GM23338 (cell line): ENCODE data around the gene FNIP2. TPM values are rescaled to one million over a fixed set of nuclear protein-coding genes. Genes with fewer than 3 reads are reported as not detected.

Experiments
- ATAC-seq: fragments of 200-7000 bp; cut with Tn5 transposase; 3 replicates; pipeline ENCODE4 v1.9.1; 2020
- DNase-seq: peaks from one replicate; pipeline ENCODE4 v3.0.0-alpha.2; 2015; ENCODE audit warnings: low spot score
- H2AFZ ChIP-seq: fragments of 200-600 bp; sonication (generic); 2 replicates; pipeline ENCODE4 v1.8.0; 2016; ENCODE audit warnings: antibody characterized with exemption, mild to moderate bottlenecking, moderate library complexity
- H3F3A ChIP-seq: fragments of 200-600 bp; sonication (generic); replicated peaks from 2 replicates; pipeline ENCODE4 v1.8.0; 2017; ENCODE audit warnings: antibody characterized with exemption, mixed run types, low read depth
- H3K27ac ChIP-seq: fragments of 200-600 bp; sonication (generic); 2 replicates; pipeline ENCODE4 v1.6.1; 2016; ENCODE audit warnings: low read depth
- H3K27me3 ChIP-seq: fragments of 200-600 bp; sonication (generic); 2 replicates; pipeline ENCODE4 v1.8.0; 2016; ENCODE audit warnings: mild to moderate bottlenecking, mixed run types, moderate library complexity; ENCODE audit not compliant: insufficient read depth
- H3K36me3 ChIP-seq: fragments of 200-600 bp; sonication (generic); 2 replicates; pipeline ENCODE4 v1.8.0; 2016; ENCODE audit warnings: mild to moderate bottlenecking; ENCODE audit not compliant: insufficient read depth
- H3K4me1 ChIP-seq: fragments of 200-600 bp; sonication (generic); 2 replicates; pipeline ENCODE4 v1.8.0; 2016; ENCODE audit warnings: mild to moderate bottlenecking, moderate library complexity; ENCODE audit not compliant: insufficient read depth
- H3K4me2 ChIP-seq: fragments of 200-600 bp; sonication (generic); 2 replicates; pipeline ENCODE4 v1.7.1; 2017; ENCODE audit warnings: mixed run types
- H3K4me3 ChIP-seq: fragments of 200-600 bp; sonication (generic); 2 replicates; pipeline ENCODE4 v1.6.1; 2016; ENCODE audit warnings: mixed run types
- H3K79me2 ChIP-seq: fragments of 200-600 bp; sonication (generic); replicated peaks from 2 replicates; pipeline ENCODE4 v1.8.0; 2017; ENCODE audit warnings: mild to moderate bottlenecking; ENCODE audit not compliant: insufficient read depth
- H3K9me2 ChIP-seq: fragments of 200-600 bp; sonication (generic); 2 replicates; pipeline ENCODE4 v1.8.0; 2017; ENCODE audit not compliant: insufficient read depth
- H4K20me1 ChIP-seq: fragments of 200-600 bp; sonication (generic); replicated peaks from 2 replicates; pipeline ENCODE4 v1.8.0; 2017; ENCODE audit warnings: mild to moderate bottlenecking; ENCODE audit not compliant: insufficient read depth
- H3K27ac Mint-ChIP-seq: 2 replicates; pipeline ENCODE4 v1.8.0; 2020; ENCODE audit warnings: inconsistent platforms, mild to moderate bottlenecking, moderate library complexity, mixed read lengths
- H3K27me3 Mint-ChIP-seq: 3 replicates; pipeline ENCODE4 v1.8.0; 2022; ENCODE audit warnings: low read depth, mild to moderate bottlenecking, moderate library complexity, mixed read lengths, inconsistent platforms; ENCODE audit not compliant: insufficient read depth, poor library complexity
- H3K36me3 Mint-ChIP-seq: 3 replicates; pipeline ENCODE4 v1.8.0; 2021; ENCODE audit warnings: low read depth, mild to moderate bottlenecking, inconsistent platforms, moderate library complexity, mixed read lengths
- H3K4me1 Mint-ChIP-seq: 3 replicates; pipeline ENCODE4 v1.8.0; 2020; ENCODE audit warnings: mild to moderate bottlenecking, inconsistent platforms, mixed read lengths
- H3K4me3 Mint-ChIP-seq: 3 replicates; pipeline ENCODE4 v1.8.0; 2021; ENCODE audit warnings: moderate library complexity, mild to moderate bottlenecking, inconsistent platforms, mixed read lengths
- H3K9me3 Mint-ChIP-seq: 3 replicates; pipeline ENCODE4 v1.8.0; 2020; ENCODE audit warnings: moderate library complexity, mild to moderate bottlenecking, inconsistent platforms, mixed read lengths
- CREB1 ChIP-seq: fragments of 250-450 bp; sonication (Bioruptor Pico); IDR thresholded peaks from 2 replicates; pipeline ENCODE4 v1.5.0; 2020; ENCODE audit warnings: low read depth, mild to moderate bottlenecking, moderate library complexity
- CTCF ChIP-seq, 2 experiments: fragments of 200-600 bp in 1 of 2; sonication (generic) in 1 of 2; conservative IDR thresholded peaks; 2 replicates each; pipeline versions ENCODE4 v1.5.1 to v1.6.1; 2016 to 2017; ENCODE audit warnings: antibody characterized with exemption in 2 of 2, low read depth in 2 of 2, mild to moderate bottlenecking in 2 of 2, moderate library complexity in 1 of 2
- ETS1 ChIP-seq: IDR thresholded peaks from 2 replicates; pipeline ENCODE4 v1.6.1; 2016; ENCODE audit warnings: antibody characterized with exemption
- EZH2 ChIP-seq: fragments of 200-600 bp; sonication (generic); IDR thresholded peaks from one replicate; pipeline ENCODE4 v1.8.0; 2017; ENCODE audit warnings: antibody characterized with exemption, mild to moderate bottlenecking, low read depth; ENCODE audit not compliant: unreplicated experiment
- EZH2phosphoT487 ChIP-seq: fragments of 200-600 bp; sonication (generic); IDR thresholded peaks from one replicate; pipeline ENCODE4 v1.8.1; 2018; ENCODE audit warnings: antibody characterized with exemption; ENCODE audit not compliant: unreplicated experiment
- JUNB ChIP-seq: IDR thresholded peaks from one replicate; pipeline ENCODE4 v1.6.1; 2016; ENCODE audit warnings: antibody characterized with exemption; ENCODE audit not compliant: unreplicated experiment
- NANOG ChIP-seq: IDR thresholded peaks from 2 replicates; pipeline ENCODE4 v1.6.1; 2016; ENCODE audit warnings: antibody characterized with exemption, borderline replicate concordance
- POLR2AphosphoS5 ChIP-seq: IDR thresholded peaks from 2 replicates; pipeline ENCODE4 v1.6.1; 2016; ENCODE audit warnings: antibody characterized with exemption, low read depth
- REST ChIP-seq: IDR thresholded peaks from one replicate; pipeline ENCODE4 v1.6.1; 2018; ENCODE audit warnings: antibody characterized with exemption; ENCODE audit not compliant: unreplicated experiment
- STAT1 ChIP-seq: IDR thresholded peaks from one replicate; pipeline ENCODE4 v1.6.1; 2016; ENCODE audit warnings: antibody characterized with exemption; ENCODE audit not compliant: unreplicated experiment
- ZNF114 ChIP-seq: fragments of 250-450 bp; sonication (Bioruptor Pico); IDR thresholded peaks from 2 replicates; pipeline ENCODE4 v1.5.0; 2020; ENCODE audit warnings: mild to moderate bottlenecking, moderate library complexity
- ZNF331 ChIP-seq: fragments of 250-450 bp; sonication (Bioruptor Pico); IDR thresholded peaks from 2 replicates; pipeline ENCODE4 v1.5.0; 2020; ENCODE audit warnings: low read depth, mild to moderate bottlenecking, moderate library complexity
- ZNF462 ChIP-seq: fragments of 250-450 bp; sonication (Bioruptor Pico); IDR thresholded peaks from 2 replicates; pipeline ENCODE4 v1.5.0; 2020; ENCODE audit warnings: mild to moderate bottlenecking, moderate library complexity
- polyA plus RNA-seq: library from polyadenylated mRNA; unstranded; fragments of >200 nt; fragmentation: Nextera tagmentation; extraction: Ambion mirVana; gene quantifications from 2 replicates; pipeline ENCODE4 v1.2.1, GENCODE V29; 2016
- total RNA-seq: library from RNA; depleted of rRNA; stranded (reverse); fragments of >200 nt; shearing (Covaris generic); gene quantifications from 2 replicates; pipeline ENCODE4 v1.2.3, GENCODE V29; 2014

The FNIP2 gene
- total and polyA plus RNA-seq, 2 experiments from 2014 or later = 2.7 to 17.2 TPM

GRCh38 chr4:158945529-158946108 is 176.8 kb downstream of the FNIP2 start:
- Histone ChIP-seq H4K20me1 (no peaks in the 10 kb centered on the region), H3K79me2 (no peaks in the 10 kb centered on the region), H3K4me2 (no peak overlapping the region), H2AFZ (no peak overlapping the region), H3F3A (no peaks in the 10 kb centered on the region), H3K27me3 (no peaks in the 10 kb centered on the region), H3K36me3 (no peaks in the 10 kb centered on the region), H3K27ac (no peak overlapping the region), H3K4me3 (no peak overlapping the region), H3K4me1 (no peaks in the 10 kb centered on the region), H3K9me2 (no peaks in the 10 kb centered on the region; the same call in 1 of the 2 replicates)
- Mint-ChIP-seq H3K4me1 (peaks cover 12% of the 10 kb centered on the region), H3K36me3 (no peaks in the 10 kb centered on the region; the same call in 2 of the 3 replicates), H3K27ac (no peak overlapping the region), H3K9me3 (no peaks in the 10 kb centered on the region; the same call in 2 of the 3 replicates), H3K4me3 (no peak overlapping the region), H3K27me3 (no peaks in the 10 kb centered on the region)
- no peak for TF ChIP-seq REST
- no peak for TF ChIP-seq JUNB
- no peak for TF ChIP-seq STAT1
- no peak for TF ChIP-seq ZNF462
- no peak for TF ChIP-seq CTCF (conservative IDR thresholded peaks at IDR 0.05; ENCODE audit: low read depth in 2 of 2)
- TF ChIP-seq ETS1 = no peak
- no peak for TF ChIP-seq EZH2
- TF ChIP-seq NANOG = no peak
- TF ChIP-seq CREB1 = no peak
- no peak for TF ChIP-seq POLR2AphosphoS5
- TF ChIP-seq EZH2phosphoT487 = no peak
- TF ChIP-seq ZNF114 = no peak
- TF ChIP-seq ZNF331 (CRISPR knock-in tag) = no peak
- no peak for DNase-seq
- no peak for ATAC-seq
